Lower leg skin (tissue), 3 donors: ENCODE results near the gene NFIB.

Source experiments
- POLR2A ChIP-seq, 2 donors: fragments of 450-650 bp; IDR thresholded peaks; one replicate each; pipeline ENCODE4 v1.6.1; 2016 to 2017; ENCODE audit warnings: antibody characterized with exemption in 2 of 2, mild to moderate bottlenecking in 1 of 2, moderate library complexity in 1 of 2
- TF ChIP-seq, protein P1 (sequence below), 3 donors: fragments of 450-650 bp; IDR thresholded peaks; one replicate each; pipeline ENCODE4 v1.5.1; 2016; ENCODE audit warnings: antibody characterized with exemption in 3 of 3, mild to moderate bottlenecking in 3 of 3, moderate library complexity in 2 of 3

- TF ChIP-seq, protein P1, sequence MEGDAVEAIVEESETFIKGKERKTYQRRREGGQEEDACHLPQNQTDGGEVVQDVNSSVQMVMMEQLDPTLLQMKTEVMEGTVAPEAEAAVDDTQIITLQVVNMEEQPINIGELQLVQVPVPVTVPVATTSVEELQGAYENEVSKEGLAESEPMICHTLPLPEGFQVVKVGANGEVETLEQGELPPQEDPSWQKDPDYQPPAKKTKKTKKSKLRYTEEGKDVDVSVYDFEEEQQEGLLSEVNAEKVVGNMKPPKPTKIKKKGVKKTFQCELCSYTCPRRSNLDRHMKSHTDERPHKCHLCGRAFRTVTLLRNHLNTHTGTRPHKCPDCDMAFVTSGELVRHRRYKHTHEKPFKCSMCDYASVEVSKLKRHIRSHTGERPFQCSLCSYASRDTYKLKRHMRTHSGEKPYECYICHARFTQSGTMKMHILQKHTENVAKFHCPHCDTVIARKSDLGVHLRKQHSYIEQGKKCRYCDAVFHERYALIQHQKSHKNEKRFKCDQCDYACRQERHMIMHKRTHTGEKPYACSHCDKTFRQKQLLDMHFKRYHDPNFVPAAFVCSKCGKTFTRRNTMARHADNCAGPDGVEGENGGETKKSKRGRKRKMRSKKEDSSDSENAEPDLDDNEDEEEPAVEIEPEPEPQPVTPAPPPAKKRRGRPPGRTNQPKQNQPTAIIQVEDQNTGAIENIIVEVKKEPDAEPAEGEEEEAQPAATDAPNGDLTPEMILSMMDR (IDR thresholded peaks at IDR 0.05), result no peak
- TF ChIP-seq POLR2A (IDR thresholded peaks at IDR 0.05), result no peak
Measured at GRCh38 chr9:14311956-14312685, 1.8 kb downstream of the NFIB start.
